GM08714 (cell line): ENCODE data around the gene TWIST2.

Source experiments
- H3K4me3 ChIP-seq: fragments of 200-500 bp; sonication (Bioruptor generic); 2 replicates; pipeline ENCODE4 v1.5.1; 2014; ENCODE audit warnings: mild to moderate bottlenecking, low read length, inconsistent platforms
- ZNF274 ChIP-seq: IDR thresholded peaks from 2 replicates; pipeline ENCODE4 v1.6.1; 2012; ENCODE audit warnings: mild to moderate bottlenecking, low read depth, low read length

Gene TWIST2

GRCh38 chr2:238869293-238870124 lies 21.6 kb downstream of the TWIST2 start:
- no peak for TF ChIP-seq ZNF274
- no peak overlapping the region for H3K4me3 ChIP-seq

GRCh38 chr2:238870261-238870660 lies 22.4 kb downstream of the TWIST2 start:
- no peak overlapping the region for H3K4me3 ChIP-seq
- no peak for TF ChIP-seq ZNF274

GRCh38 chr2:238872026-238872425 lies 24.1 kb downstream of the TWIST2 start:
- no peak overlapping the region for H3K4me3 ChIP-seq
- no peak for TF ChIP-seq ZNF274

- no peak for TF ChIP-seq ZNF274
- no peak overlapping the region for H3K4me3 ChIP-seq
These were observed 24.9 kb downstream of the TWIST2 start for GRCh38 chr2:238872628-238873380.

GRCh38 chr2:238873381-238873801 lies 25.5 kb downstream of the TWIST2 start:
- TF ChIP-seq ZNF274 = no peak
- no peak overlapping the region for H3K4me3 ChIP-seq

- TF ChIP-seq ZNF274 = no peak
These were observed 26.0 kb downstream of the TWIST2 start for GRCh38 chr2:238873841-238874240.

GRCh38 chr2:238874330-238875050 lies 26.6 kb downstream of the TWIST2 start:
- no peak for TF ChIP-seq ZNF274
- H3K4me3 ChIP-seq = no peak overlapping the region

More at GRCh38 chr2:238873841-238874240, 26.0 kb downstream of the TWIST2 start:
- no peak overlapping the region for H3K4me3 ChIP-seq

- no peak for TF ChIP-seq ZNF274
- H3K4me3 ChIP-seq = no peak overlapping the region
These were observed 27.2 kb downstream of the TWIST2 start for GRCh38 chr2:238875101-238875470.

- no peak for TF ChIP-seq ZNF274
- no peak overlapping the region for H3K4me3 ChIP-seq
These were observed 27.8 kb downstream of the TWIST2 start for GRCh38 chr2:238875471-238876231.

- TF ChIP-seq ZNF274 = no peak
- no peak overlapping the region for H3K4me3 ChIP-seq
These were observed 28.3 kb downstream of the TWIST2 start for GRCh38 chr2:238876232-238876630.

- no peak overlapping the region for H3K4me3 ChIP-seq
- no peak for TF ChIP-seq ZNF274
These were observed 30.3 kb downstream of the TWIST2 start for GRCh38 chr2:238878051-238878735.

GRCh38 chr2:238879043-238879442 lies 31.2 kb downstream of the TWIST2 start:
- TF ChIP-seq ZNF274 = no peak
- H3K4me3 ChIP-seq = no peak overlapping the region
